HTERT RPE-1 (cell line): Measurements from ENCODE around the gene RFX5.
"Not testable (repeated sequence)": the region's sequence is repeated elsewhere in the genome, so short reads cannot be mapped to it uniquely, and the experiment has no call there.

Experiments
- in situ Hi-C: fragments of 300-500 bp; cut with MboI; formaldehyde crosslinking; loops from 4 replicates; pipeline ENCODE4 v1.14.3; 2020; ENCODE audit warnings: low sequenced_read_pairs

Gene RFX5

GRCh38 chr1:151362308-151363155, 15.5 kb upstream of the RFX5 start:
- in situ Hi-C loops, result no loop called here

- in situ Hi-C loops, result no loop called here
These were observed 14.8 kb upstream of the RFX5 start for GRCh38 chr1:151361883-151362282.

GRCh38 chr1:151356696-151357095, 9.6 kb upstream of the RFX5 start:
- in situ Hi-C loops, result no loop called here

GRCh38 chr1:151352021-151352718, 5.1 kb upstream of the RFX5 start:
- in situ Hi-C loops, result no loop called here

GRCh38 chr1:151350323-151350722, 3.3 kb upstream of the RFX5 start:
- in situ Hi-C loops, result not testable (repeated sequence)

GRCh38 chr1:151347523-151348246, 633 bp upstream of the RFX5 start:
- in situ Hi-C loops, result no loop called here

- in situ Hi-C loops, result no loop called here
These were observed 827 bp downstream of the RFX5 start for GRCh38 chr1:151346082-151346768.

- in situ Hi-C loops, result no loop called here
These were observed 2.8 kb downstream of the RFX5 start for GRCh38 chr1:151344291-151344690.

- in situ Hi-C loops, result no loop called here
These were observed 3.5 kb downstream of the RFX5 start for GRCh38 chr1:151343587-151343986.

GRCh38 chr1:151342569-151342968, 4.5 kb downstream of the RFX5 start:
- in situ Hi-C loops, result no loop called here

- in situ Hi-C loops, result no loop called here
These were observed 5.0 kb downstream of the RFX5 start for GRCh38 chr1:151342021-151342420.

- in situ Hi-C loops, result no loop called here
These were observed 5.9 kb downstream of the RFX5 start for GRCh38 chr1:151340870-151341754.

- in situ Hi-C loops, result no loop called here
These were observed 10.5 kb downstream of the RFX5 start for GRCh38 chr1:151336556-151336955.

GRCh38 chr1:151334822-151335221, 12.2 kb downstream of the RFX5 start:
- in situ Hi-C loops, result no loop called here

- in situ Hi-C loops, result no loop called here
These were observed 19.0 kb downstream of the RFX5 start for GRCh38 chr1:151327903-151328674.

- in situ Hi-C loops, result no loop called here
These were observed 19.7 kb downstream of the RFX5 start, which contains the start of gene PI4KB for GRCh38 chr1:151327223-151327902. TSS of gene PI4KB (minus strand) at chr1:151327416. CDS start at chr1:151316481, 10,935 bp downstream.

- in situ Hi-C loops, result no loop called here
These were observed 20.3 kb downstream of the RFX5 start for GRCh38 chr1:151326619-151327222.
